ENCODE measurements around the gene DNTT.

The DNTT gene

DNA sequence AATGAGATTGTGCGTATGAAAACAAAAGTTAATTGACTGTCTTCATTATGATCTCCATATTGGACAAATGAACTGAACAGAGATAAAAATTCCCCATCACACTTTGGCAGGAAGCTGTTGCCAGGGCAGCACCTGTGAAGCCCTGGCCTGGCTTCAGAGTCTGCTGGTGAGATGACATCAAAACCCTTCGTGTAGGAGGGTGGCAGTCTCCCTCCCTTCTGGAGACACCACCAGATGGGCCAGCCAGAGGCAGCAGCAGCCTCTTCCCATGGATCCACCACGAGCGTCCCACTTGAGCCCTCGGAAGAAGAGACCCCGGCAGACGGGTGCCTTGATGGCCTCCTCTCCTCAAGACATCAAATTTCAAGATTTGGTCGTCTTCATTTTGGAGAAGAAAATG, at the start of gene DNTT:
TSS of gene DNTT (plus strand) at position 205 of the 400 bp plus-strand sequence. CDS start at position 269, 64 bp downstream.
- DNase-seq (ENCODE audit: low spot score): no peak

DNA sequence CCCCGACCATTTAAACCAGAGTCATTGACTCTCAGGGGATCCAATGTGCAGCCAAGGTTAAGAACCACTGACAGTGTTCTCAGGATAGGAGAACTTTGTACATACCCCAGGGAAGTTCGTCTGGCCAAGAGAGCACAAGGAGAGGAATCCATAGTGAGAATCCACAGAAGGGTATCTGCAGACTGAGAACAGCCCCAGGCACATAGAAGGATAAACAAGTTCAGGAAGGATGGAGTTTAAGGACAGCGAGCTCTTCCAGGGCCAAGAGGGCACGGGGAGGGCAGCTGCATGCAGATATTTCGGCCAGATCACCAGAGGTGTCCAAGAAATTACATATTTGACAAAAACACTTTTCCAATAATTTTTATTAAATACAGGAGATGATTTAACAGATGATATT, 49.3 kb upstream of the DNTT start:
- no peak for DNase-seq (ENCODE audit: low spot score)

DNA sequence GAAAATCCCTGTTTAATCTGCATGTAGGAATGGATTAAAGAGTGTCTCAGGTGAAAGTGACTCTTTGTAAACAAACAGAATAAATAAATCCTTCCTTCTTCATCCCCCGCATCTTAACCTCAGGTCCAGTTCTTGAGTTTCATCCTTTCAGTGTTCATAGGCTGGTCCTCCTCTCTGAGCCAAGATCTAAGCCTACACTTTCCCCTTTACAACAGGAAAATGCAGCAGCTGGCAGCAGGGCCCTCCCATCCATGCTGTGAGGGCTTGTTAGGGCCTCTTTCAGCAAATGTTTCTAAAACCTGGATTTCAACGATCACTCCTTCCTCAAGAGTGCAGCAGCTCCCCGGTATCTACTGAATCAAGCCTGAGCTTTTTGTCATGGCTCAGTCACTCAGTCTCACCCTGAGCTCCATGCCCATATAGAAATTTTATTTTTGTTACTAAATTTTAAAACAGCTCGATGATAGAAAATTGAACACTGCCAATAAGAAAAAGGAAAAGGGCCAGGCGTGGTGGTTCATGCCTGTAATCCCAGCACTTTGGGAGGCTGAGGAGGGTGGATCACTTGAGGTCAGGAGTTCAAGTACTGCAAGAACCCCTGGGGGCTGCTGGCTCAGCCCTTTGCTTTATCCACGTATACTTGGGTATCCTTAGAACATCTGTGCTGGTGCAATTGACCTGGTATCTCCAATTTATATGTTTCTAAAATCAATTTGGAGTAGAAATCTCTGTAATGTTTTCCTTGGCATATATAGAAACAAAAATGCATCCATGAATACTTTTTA, 48.5 kb upstream of the DNTT start:
- no peak for DNase-seq (ENCODE audit: low spot score)

DNA sequence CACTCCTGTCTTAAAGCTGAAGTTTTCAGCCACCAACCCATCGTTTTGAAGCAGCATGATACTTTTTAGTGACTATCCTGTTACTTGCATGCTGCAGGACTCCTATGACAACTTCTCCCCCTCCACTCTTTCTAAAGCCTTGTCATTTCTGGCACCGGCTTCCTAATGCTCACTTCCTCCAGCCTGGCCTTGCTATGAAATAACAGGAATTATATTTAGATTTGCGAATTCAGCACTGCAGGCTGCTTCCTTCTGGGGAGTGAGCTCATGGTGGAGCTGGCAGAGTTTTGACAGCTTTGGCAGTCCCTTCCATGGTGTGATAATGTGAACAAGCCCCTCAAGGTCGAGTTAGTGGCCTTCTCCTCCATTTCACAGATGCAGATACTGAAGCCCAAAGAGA, 46.3 kb upstream of the DNTT start:
- DNase-seq (ENCODE audit: low spot score): no peak

DNA sequence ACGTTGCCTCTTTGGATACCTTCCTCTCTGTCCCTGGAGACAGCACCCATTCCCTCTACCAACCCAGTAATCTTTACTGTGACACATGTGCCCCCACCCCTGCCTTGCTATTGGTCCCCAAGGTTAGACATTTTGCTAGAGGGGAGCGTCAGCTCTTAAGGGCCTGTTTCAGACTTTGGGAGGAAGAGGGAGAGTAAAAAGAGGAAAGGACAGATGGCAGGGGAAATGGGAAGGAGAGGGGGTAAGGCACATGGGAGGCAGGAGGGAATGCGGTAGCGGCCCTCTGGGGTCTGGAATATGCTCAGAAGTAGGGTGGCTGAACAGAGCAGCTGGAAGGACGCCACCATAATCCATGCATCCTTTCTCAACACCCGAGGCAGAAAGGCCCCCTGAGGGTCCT, 45.1 kb upstream of the DNTT start:
- DNase-seq (ENCODE audit: low spot score): no peak

DNA sequence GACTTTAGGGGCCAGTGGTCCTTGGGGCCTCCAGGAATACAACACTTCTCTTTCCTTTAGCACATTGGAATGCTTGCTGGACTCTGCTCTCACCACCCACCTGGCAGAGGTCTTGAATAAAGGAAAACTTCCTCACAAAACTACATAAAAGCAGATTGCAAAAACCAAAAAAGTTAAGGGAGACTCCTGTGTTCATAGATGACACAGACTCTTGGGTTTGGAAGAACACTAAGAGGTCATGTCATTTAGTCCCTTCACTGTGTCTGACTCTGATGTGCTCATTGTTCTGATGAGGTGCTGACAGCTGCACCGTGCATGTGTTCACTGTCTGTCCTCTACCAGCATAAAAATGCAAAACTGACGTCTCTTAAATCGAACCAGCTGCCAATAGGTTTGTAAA, 44.2 kb upstream of the DNTT start:
- no peak for DNase-seq (ENCODE audit: low spot score)

DNA sequence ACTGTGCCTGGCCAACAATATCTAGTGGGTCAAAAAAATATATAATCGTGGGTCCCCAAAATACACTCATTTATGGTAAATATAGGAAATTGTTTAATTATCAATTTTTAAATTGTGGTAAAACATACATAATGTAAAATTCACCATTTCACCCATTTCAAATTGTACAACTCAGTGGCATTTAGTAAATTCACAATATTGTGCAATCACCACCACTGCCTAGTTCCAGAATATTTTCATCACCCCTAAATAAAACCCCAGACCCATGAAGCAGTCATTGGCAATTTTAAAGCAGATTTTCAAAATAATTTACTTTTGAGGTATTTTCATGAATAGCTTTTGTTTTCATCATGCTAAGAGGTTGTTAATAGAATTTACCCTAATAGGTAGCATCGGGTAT, 43.1 kb upstream of the DNTT start:
- no peak for DNase-seq (ENCODE audit: low spot score)

DNA sequence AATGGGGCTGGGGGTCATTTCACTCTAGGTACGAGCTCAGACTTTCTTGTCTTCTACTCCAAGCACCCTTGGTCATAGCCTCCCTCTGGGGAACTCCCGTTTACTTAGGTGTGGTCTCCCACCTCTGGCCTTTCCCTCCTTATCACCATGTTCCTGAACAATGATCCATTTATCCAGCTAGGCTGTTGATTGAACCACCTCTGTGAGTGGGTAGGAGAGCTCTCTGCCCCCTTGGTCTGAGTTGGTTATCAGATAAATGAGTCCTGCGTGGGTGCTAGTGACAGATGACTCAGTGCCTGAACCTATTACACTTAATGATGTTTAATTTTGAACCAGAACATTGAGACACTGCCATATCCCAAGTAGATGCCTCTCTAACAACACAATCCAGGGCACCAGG, 42.3 kb upstream of the DNTT start:
- no peak for DNase-seq (ENCODE audit: low spot score)

DNA sequence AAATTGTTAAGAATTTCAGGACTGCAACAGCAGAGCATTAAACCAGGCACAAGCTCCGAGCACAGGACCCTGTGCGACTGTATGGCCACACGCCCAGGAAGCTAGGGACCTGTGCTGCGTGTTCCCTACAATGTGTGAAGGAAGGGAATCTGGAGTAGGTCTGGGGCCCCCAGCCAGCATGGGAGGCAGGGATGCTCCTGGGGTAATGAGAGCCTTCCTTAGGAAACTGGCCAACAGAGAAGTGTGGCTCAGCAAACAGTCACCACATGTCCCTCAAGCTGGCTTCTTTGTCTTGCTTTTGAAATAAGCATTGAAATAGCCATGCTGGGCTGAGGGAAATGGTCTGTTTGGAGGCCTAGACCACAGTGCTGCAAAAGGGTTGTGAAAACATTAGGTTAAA, 41.1 kb upstream of the DNTT start:
- no peak for DNase-seq (ENCODE audit: low spot score)

DNA sequence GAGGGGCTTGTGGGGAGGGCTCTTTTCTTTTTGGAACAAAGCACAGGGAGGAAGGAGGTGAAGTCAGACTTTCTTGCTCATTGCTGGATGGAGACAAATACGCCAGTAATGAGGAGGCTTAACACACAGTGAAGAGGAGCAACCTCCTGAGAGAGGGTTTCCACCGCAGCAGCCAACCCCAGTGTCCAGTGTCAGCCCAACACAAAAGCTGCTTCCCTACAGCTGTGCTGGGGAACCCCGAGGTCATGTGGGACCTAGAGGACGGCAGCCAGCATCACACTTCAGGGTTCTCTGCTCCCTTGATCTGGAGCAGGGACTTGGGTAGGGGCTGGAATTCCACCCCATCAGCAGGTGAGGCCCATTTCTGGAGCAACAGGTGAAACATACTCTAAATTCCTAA, 40.6 kb upstream of the DNTT start:
- DNase-seq (ENCODE audit: low spot score): no peak

DNA sequence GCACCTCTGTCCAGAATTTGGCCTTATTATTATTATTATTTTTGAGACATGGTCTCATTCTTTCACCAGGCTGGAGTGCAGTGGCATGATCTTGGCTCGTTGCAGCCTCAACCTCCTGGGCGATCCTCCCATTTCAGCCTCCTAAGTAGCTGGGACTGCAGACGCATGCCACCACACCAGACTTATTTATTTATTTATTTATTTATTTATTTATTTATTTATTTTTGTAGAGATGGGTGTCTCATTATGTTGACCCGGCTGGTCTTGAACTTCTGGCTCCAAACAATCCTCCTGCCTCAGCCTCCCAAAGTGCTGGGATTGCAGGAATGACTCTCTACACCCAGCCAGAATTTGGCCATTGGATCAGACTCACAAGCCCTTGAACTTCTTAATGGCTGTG, 39.3 kb upstream of the DNTT start:
- DNase-seq (ENCODE audit: low spot score): no peak

DNA sequence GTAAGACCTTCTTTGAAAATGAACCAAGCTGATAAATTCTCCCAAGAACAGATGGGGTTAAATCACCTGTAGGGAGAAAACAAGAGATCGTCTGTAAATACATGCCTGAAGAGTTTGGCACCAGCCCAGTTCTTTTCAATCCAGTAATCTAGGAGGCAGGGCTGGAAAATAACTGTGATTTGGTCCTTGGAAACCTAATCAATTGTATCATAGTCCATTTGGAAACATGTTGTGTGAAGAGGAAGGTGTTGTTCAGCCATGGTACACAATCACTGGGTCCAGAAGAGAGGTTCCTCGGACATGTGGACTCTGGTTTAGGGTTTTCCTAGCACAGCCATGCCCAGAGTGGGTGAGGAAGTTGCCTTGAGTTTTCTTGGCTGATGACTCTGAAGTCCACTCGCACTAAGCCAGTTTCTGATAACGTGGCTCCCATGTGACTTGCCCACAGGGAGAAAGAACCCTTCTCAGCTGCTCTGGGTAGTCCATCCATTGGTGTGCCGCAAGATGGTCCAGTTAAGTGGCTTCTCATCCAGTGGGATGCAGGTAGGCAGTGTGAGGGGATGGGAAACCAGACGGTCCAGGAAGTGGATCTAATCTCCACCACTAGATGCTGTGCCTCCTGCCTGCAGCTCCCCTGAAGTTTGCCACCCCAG, 38.0 kb upstream of the DNTT start:
- no peak for DNase-seq (ENCODE audit: low spot score)

DNA sequence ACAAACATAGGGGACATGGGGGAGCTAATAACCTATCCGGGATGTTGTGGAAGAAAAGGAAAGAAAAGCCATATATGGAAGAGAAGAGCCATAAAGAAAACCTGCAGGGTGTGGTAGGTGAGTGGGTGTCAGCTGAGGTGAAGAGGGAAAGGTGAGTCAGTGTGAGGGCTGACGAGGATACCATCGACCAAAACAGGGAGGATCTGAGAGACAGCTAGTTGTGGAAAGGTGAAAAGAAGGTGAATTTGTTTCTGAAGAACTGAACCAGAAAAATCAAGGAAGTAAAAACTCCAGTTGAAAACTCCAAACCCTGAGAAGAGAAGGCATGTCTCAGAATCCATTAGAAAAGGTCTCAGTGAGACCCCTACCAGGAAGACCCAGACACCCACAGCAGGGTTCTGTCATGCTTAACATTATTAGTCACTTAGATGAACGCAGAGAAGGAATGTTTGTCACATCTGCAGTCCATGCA, 37.0 kb upstream of the DNTT start:
- no peak for DNase-seq (ENCODE audit: low spot score)

DNA sequence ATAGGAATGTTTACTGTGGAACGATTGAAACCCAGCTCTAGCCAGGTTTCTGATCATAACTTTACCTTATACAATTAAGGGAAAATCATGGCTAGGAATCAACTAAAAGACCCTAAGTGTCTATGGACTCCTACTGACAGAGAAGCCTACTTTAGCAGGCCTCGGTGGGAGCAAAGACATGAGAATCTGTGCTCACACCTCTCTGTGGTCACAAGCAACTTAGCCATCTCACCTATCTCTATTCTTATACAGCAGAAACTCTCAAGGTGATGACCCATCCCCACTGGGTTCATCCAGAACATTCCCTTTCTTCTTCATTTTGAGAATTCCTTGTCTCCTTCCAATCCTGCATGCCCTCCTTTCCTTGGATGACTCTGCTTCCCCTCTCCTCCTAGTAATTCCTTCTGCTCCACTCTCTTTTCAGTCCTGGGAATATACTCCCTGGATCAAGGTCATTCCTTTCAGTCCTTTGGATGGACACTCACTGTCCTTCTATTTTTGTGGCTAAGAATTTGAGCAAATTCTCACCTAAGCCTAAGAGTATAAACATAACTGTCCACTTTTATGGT, 35.8 kb upstream of the DNTT start:
- DNase-seq (ENCODE audit: low spot score): no peak

DNA sequence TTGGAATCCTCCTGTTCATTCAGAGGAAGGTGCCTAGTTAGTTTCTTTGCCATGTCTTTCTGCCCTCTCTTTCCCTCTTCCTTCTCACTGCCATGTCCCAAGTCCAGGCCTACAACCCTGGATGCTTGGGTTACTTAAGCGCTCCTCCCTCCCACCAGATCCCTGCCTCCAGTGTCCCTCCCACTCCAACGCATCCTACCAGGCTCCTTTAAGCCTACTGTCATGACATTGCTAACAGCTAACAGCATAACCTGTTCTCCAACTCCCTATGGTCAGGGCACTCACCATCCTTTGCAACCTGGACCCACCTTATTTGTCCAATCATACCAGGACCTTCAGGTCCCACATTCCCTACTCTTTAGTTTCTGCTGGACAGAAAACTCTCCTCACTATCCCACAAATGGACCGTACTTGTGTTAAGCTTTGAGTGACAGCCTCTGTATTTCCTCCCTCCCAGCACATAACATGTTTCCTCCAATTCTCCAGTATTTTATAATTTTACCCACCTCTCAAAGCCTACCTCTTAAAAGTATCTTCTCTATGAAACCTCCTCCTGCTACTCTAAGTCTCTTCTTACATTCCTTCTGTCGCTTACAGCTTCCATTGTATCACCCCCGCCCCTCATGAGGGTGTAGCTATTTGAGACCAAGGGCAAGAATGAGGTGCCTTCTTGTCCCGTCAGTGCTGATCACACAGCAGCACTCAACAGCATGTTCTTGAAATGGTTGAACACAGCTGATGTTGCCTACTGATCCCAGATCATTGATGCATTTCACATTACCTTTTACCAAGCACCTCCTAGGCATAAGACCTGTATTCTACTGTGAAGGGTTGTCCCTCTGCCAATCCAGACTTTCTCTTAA, 34.6 kb upstream of the DNTT start:
- no peak for DNase-seq (ENCODE audit: low spot score)

DNA sequence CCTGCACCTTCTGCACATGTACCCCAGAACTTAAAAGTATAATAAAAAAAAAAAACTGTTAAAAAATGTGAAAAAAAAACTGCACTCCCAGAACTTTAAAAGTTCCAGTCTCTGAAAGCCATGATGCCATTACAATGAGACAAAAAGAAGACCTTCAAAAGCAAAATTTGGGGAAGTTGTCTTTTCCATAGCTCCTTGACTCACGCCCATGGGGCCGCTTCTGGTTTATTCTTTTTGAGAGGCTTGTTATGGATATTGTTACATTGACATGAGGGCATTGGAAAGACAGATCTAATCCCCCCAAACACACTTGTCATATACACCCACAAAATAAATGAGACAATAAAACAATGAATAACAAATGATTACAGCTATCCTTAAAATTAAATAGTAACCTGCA, 33.7 kb upstream of the DNTT start:
- DNase-seq (ENCODE audit: low spot score): no peak

DNA sequence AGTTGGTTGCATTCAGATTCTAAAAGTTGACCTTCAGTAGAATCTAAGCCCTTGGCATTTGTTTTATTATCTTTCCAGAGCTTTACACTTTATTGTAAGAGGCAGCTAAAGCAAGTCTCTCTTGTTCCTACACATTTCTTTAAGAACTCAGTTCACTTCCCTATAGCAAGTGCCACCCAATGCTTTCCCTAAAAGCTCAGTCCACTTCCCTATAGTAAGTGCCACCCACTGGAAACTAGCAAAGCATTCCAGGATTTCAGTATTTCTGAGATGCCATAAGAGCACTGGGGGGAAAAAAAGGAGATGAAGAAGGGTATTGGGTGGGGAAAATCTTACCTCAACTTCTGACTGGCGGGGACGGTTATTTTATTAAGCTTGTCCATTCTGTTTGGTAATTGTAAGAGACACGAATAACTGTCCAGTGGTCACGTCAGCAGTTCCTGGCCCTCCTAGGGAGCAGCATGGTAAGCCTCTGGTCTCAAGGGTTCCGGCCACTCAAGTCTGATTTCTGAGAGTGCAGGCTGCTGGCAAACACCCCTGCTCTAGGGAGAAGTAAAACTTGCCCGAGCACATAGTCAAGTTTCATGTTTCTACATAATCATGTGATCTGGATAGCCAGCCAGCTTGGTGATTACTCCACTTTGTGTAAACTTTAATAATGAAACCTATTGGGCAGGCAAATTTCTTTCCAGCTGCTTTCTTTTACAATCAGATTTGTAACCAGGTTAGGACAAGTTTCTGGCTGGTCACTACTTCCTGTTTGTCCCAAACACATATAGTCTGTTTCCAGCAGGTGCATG, 33.0 kb upstream of the DNTT start, which contains the start of gene BLNK:
TSS of gene BLNK (minus strand) at position 554 of the 800 bp plus-strand sequence. CDS start at position 383, 171 bp downstream.
- DNase-seq (ENCODE audit: low spot score): no peak

DNA sequence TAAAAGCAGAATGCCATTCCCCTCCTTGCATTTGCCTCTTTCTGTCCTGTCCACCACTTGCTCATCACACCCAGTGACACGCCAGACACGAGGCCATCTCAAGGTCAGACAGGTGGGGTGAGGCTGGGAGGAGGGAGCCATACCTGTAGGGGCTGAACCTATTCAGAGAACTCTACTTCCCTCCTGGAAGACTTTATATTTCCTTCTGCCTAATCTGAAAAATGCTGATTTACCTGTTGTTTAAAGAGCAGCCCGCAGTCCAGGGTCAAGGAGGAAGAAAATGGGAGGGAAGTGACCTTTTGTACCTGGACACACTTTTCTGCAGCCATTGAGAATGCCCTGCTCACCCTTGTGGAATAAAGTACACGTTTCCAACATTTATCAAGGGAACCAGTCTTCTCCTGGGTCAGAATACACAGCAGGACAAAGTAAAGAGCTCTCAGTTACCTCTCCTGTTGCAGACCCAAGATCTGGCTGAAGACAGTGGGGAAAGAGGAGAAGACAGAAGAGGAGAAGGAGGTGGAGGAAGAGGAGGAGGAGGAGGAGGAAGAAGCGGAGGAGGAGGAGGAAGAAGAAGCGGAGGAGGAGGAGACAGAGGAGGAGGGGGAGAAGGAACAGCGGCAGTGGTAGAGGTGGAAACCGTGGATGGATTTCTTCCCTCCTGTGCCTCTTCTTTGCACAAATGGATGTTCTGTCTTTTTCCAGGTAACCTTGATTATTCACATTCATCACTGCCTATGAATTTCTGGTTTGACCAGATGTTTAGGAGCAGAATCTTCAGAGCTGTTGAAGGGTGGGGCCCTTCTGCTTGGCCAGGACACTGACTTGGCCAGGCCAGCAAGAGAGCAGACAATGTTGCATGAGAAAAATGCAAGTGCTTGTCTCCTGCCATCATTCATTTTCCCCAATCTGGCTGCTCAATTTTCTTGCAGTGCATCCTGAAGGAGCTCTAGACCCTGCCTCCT, 31.6 kb upstream of the DNTT start:
- DNase-seq (ENCODE audit: low spot score): no peak

DNA sequence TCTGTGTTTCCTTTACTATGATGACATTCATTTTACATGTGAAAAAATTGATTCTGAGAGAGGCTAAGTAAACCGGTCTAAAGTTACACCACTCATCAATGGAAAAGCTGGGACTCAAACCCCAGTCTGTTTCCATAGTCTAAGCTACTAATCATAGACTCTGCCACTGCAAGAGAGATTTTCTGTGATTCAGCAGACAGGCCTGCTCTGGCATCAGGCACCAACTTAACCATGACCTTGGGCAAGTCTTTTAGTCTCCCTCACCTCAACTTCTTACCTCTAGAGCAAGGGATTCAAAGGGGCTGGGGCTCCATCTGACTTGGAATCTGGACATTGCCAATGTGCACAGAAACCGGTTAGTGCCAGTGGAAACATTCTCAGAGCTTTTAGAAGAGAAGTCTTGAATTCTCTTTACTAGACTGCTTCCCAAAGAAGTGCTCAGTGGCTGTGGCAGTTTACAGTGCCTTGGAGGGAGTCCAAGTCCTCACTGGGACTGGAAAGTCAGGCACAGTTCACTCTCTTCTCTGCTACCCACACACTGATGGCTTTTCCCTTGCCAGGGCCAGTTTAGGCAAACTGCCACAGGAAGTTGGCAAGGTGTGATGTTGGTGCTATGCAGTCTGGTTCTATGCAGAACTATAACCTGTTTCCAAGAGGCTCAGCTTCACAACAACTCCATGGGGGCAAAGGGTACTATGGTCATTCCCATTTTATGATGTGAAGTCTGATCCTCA, 28.4 kb upstream of the DNTT start:
- DNase-seq (ENCODE audit: low spot score): no peak

DNA sequence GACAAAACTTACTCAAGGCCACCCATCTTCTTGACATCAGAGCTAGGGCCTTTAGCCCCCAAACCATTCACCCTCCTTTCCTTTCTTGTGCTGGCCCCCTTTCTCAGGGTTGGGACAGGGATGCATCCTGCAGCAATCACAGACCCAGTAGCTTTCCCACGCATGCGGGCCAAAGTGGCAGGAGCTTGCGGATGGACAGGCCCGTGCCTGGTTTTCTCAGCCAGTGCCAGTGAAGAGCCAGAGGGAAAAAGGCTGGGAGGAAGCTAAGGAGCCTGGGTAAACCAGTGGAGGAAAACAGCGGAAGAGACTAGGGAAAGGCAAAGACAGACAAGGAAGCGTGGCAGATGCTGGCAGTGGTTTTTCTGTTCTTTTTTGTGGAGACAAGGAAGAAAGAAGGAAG, 27.8 kb upstream of the DNTT start:
- no peak for DNase-seq (ENCODE audit: low spot score)

All from ecto neural progenitor cell (in vitro differentiated cells).